Measurements from ENCODE around the gene TEKT5.

GRCh38 chr16:10629592-10629963, 65.2 kb downstream of the TEKT5 start:
- TF ChIP-seq CTCF (conservative IDR thresholded peaks at IDR 0.05; ENCODE audit: low read length): no peak
- no peak for TF ChIP-seq EZH2phosphoT487 (IDR thresholded peaks at IDR 0.05; ENCODE audit: borderline replicate concordance)
